Endodermal cell (in vitro differentiated cells): ENCODE results near the gene PGM5. TPM values are rescaled to one million over a fixed set of nuclear protein-coding genes. Genes with fewer than 3 reads are reported as not detected.

Experiments
- DNase-seq: peaks from one replicate; pipeline ENCODE4 v3.0.0-alpha.2; 2017
- H3K27ac ChIP-seq: 2 replicates; pipeline ENCODE4 v1.5.1; 2013; ENCODE audit warnings: mild to moderate bottlenecking, low read depth, low read length, moderate library complexity
- H3K27me3 ChIP-seq: 2 replicates; pipeline ENCODE4 v1.6.1; 2013; ENCODE audit warnings: mild to moderate bottlenecking, low read length, moderate library complexity; ENCODE audit not compliant: insufficient read depth, control insufficient read depth, poor library complexity, severe bottlenecking
- H3K36me3 ChIP-seq: 2 replicates; pipeline ENCODE4 v1.7.0; 2013; ENCODE audit warnings: mild to moderate bottlenecking, low read length, moderate library complexity; ENCODE audit not compliant: control insufficient read depth, insufficient read depth
- H3K4me1 ChIP-seq: one replicate; pipeline ENCODE4 v1.7.0; 2013; ENCODE audit warnings: low read length; ENCODE audit not compliant: control insufficient read depth, insufficient read depth
- H3K4me3 ChIP-seq: 2 replicates; pipeline ENCODE4 v1.5.1; 2013; ENCODE audit warnings: mild to moderate bottlenecking, low read length, moderate library complexity
- H3K9ac ChIP-seq: 2 replicates; pipeline ENCODE4 v1.6.1; 2013; ENCODE audit warnings: mild to moderate bottlenecking, low read length, moderate library complexity; ENCODE audit not compliant: poor library complexity, severe bottlenecking; ENCODE audit errors: extremely low read depth
- H3K9me3 ChIP-seq: 2 replicates; pipeline ENCODE4 v1.6.1; 2013; ENCODE audit warnings: mild to moderate bottlenecking, low read length, moderate library complexity; ENCODE audit not compliant: control insufficient read depth
- H3K27ac Mint-ChIP-seq: 2 replicates; pipeline ENCODE4 v1.8.0; 2020; ENCODE audit warnings: mixed read lengths
- H3K27me3 Mint-ChIP-seq: 2 replicates; pipeline ENCODE4 v1.8.0; 2021; ENCODE audit warnings: mild to moderate bottlenecking, mixed read lengths; ENCODE audit not compliant: insufficient read depth
- H3K36me3 Mint-ChIP-seq: 2 replicates; pipeline ENCODE4 v1.8.0; 2020; ENCODE audit warnings: low read depth, mixed read lengths
- H3K4me1 Mint-ChIP-seq: 2 replicates; pipeline ENCODE4 v1.8.0; 2020; ENCODE audit warnings: mixed read lengths
- H3K4me3 Mint-ChIP-seq: 2 replicates; pipeline ENCODE4 v1.8.0; 2020; ENCODE audit warnings: mild to moderate bottlenecking, moderate library complexity, mixed read lengths
- H3K9me3 Mint-ChIP-seq: 2 replicates; pipeline ENCODE4 v1.8.0; 2020; ENCODE audit warnings: mild to moderate bottlenecking, mixed read lengths
- WGBS, 2 experiments: methylation state at CpG; one replicate each; pipeline versions ENCODE4 v1.1.5 to v1.1.7; 2013; ENCODE audit warnings: missing lambda C conversion rate in 2 of 2, mixed read lengths in 1 of 2; ENCODE audit not compliant: insufficient coverage in 1 of 2, insufficient read length in 1 of 2; 5-methylcytosine and 5-hydroxymethylcytosine counted together
- total RNA-seq, 2 donors: library from RNA; stranded (reverse); fragmentation: NEBNext Ultra II Directional in 1 of 2; extraction: Animal tissue kit (Norgen Biotek cat#: 25700) in 1 of 2; gene quantifications; 2 replicates in 1 of 2; 3 replicates in 1 of 2; pipeline ENCODE4 v1.2.1, GENCODE V29; 2021
- TF ChIP-seq, protein P1 (sequence below): fragments of 200-600 bp; sonication (generic); conservative IDR thresholded peaks from 2 replicates; pipeline ENCODE4 v1.5.0; 2021; ENCODE audit warnings: antibody characterized with exemption, mild to moderate bottlenecking

PGM5 gene
- total RNA-seq, 2 donors from 2014 or later = 0.33 to 0.64 TPM

DNA sequence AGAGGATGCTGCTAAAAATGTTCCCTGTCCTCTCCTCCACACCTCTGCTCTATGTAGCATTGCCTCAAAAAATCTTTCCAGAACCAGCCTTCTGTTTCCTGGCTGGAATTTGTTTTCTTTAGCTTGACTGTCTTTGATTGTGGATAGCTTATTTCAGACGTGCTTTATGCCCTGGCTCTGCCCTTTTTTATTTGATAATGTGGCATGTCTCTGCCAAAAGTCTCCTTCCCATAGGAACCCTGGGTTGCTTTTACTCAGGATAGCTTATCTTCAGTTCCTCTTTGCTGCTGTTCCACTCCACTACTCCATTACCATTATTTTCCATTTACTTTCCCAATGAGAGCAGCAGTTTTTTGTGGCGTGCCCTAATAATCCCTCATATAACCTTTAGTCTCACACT, 185.2 kb downstream of the PGM5 start:
- Histone ChIP-seq H3K27ac (no peak overlapping the region), H3K36me3 (no peaks in the 10 kb centered on the region), H3K9me3 (no peaks in the 10 kb centered on the region), H3K27me3 (peaks cover 52% of the 10 kb centered on the region), H3K4me3 (no peak overlapping the region), H3K9ac (no peak overlapping the region), H3K4me1 (no peaks in the 10 kb centered on the region)
- DNase-seq = no peak
- Mint-ChIP-seq H3K4me1 (peaks cover 2% of the 10 kb centered on the region), H3K36me3 (no peaks in the 10 kb centered on the region), H3K4me3 (no peak overlapping the region), H3K27ac (no peak overlapping the region), H3K27me3 (peaks cover 65% of the 10 kb centered on the region), H3K9me3 (no peaks in the 10 kb centered on the region)
- 68 to 100% methylated on average over 1 to 2 of the region's 2 CpGs for WGBS, 2 experiments
- TF ChIP-seq, protein P1, sequence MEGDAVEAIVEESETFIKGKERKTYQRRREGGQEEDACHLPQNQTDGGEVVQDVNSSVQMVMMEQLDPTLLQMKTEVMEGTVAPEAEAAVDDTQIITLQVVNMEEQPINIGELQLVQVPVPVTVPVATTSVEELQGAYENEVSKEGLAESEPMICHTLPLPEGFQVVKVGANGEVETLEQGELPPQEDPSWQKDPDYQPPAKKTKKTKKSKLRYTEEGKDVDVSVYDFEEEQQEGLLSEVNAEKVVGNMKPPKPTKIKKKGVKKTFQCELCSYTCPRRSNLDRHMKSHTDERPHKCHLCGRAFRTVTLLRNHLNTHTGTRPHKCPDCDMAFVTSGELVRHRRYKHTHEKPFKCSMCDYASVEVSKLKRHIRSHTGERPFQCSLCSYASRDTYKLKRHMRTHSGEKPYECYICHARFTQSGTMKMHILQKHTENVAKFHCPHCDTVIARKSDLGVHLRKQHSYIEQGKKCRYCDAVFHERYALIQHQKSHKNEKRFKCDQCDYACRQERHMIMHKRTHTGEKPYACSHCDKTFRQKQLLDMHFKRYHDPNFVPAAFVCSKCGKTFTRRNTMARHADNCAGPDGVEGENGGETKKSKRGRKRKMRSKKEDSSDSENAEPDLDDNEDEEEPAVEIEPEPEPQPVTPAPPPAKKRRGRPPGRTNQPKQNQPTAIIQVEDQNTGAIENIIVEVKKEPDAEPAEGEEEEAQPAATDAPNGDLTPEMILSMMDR = no peak

DNA sequence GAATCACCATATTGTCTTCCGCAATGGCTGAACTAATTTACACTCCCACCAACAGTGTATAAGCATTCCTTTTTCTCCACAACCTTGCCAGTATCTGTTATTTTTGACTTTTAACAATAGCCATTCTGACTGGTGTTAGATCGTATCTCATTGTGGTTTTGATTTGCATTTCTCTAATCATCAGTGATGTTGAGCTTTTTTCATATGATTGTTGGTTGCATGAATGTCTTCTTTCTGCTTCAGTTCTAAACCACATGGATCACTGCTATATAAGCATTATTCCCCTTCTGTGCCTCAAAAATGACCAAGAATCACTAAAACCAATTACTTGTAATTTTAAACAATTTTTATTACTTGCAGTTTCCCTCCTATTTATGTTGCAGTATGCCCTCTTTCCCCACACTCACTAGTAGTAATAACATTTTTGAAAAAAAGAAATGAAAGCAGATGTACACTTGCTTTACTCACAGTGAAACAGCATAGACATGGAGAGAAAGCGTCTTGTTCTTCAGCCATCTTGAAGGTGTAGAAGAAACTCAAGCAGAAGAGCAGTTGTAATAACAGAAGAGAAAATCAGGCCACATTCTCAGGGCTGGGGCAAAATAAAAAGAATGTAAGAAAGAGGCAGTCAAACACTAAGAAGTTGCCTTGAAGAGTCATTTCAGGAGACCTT, 188.8 kb downstream of the PGM5 start:
- peaks cover 7% of the 10 kb centered on the region for H3K4me1 Mint-ChIP-seq
- H3K4me3 Mint-ChIP-seq = no peak overlapping the region
- no peak overlapping the region for H3K9ac ChIP-seq
- H3K27me3 ChIP-seq = peaks cover 45% of the 10 kb centered on the region
- H3K4me1 ChIP-seq = no peaks in the 10 kb centered on the region
- DNase-seq = no peak
- no peak overlapping the region for H3K27ac ChIP-seq
- no peaks in the 10 kb centered on the region for H3K9me3 Mint-ChIP-seq
- H3K36me3 Mint-ChIP-seq = no peaks in the 10 kb centered on the region
- no peak overlapping the region for H3K4me3 ChIP-seq
- 92 to 94% methylated on average over 2 to 3 of the region's 3 CpGs for WGBS, 2 experiments
- TF ChIP-seq, protein P1 = no peak
- peaks cover 56% of the 10 kb centered on the region for H3K27me3 Mint-ChIP-seq
- no peak overlapping the region for H3K27ac Mint-ChIP-seq
- H3K9me3 ChIP-seq = no peaks in the 10 kb centered on the region
- H3K36me3 ChIP-seq = no peaks in the 10 kb centered on the region

DNA sequence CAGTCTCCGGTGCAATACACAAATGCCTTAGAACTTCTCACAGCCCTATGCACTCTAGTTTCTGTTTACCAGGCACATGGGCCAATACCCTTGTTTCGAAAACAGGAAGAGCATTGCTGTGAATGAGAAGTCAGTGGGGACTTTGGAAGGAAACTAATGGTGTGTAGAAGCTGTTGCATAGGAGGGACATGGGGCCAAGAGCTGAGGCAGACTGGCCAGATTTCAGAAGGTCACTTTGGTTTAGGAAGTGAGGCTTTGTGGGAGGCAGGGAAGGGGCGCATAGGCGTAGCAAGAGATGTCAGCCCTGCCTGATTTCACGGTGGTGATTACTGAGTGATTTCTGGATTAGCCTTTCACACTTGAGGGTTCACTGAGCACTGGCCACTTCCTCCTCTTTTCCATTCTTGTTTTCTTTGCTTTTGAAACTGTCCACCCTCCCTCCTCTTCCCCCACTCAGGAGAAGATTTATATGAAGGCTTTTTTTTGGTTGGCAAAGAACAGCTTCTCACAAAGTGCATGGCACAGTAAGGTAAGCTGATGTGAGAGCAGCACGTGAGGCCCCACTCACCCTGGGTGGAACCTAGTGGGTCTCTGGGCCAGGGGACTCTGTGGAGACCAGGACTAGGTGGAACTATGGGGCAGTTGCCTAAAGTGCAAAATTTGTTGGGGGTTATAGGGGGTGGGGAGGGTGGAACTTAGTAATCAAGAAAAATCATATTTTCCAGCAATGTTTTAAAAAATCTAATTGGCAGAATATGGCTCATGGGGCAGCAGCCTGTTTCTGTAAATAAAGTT, 190.4 kb downstream of the PGM5 start:
- 93 to 96% methylated on average over 4 to 6 of the region's 6 CpGs for WGBS, 2 experiments
- Histone ChIP-seq H3K9me3 (no peaks in the 10 kb centered on the region), H3K4me1 (no peaks in the 10 kb centered on the region), H3K9ac (no peak overlapping the region), H3K27me3 (peaks cover 33% of the 10 kb centered on the region), H3K27ac (no peak overlapping the region), H3K36me3 (no peaks in the 10 kb centered on the region), H3K4me3 (no peak overlapping the region)
- H3K9me3 Mint-ChIP-seq = no peaks in the 10 kb centered on the region
- H3K27ac Mint-ChIP-seq = no peak overlapping the region
- peaks cover 51% of the 10 kb centered on the region for H3K27me3 Mint-ChIP-seq
- H3K36me3 Mint-ChIP-seq = no peaks in the 10 kb centered on the region
- H3K4me1 Mint-ChIP-seq = peaks cover 7% of the 10 kb centered on the region
- TF ChIP-seq, protein P1 = no peak
- no peak for DNase-seq
- no peak overlapping the region for H3K4me3 Mint-ChIP-seq
